ENCODE measurements around the gene FCGR1A.
"Not testable (repeated sequence)": the region's sequence is repeated elsewhere in the genome, so short reads cannot be mapped to it uniquely, and the experiment has no call there.

The FCGR1A gene

GRCh38 chr1:149841149-149841548, 58.7 kb downstream of the FCGR1A start:
- DNase-seq = not testable (repeated sequence)
